Skeletal muscle satellite cell (primary cell): ENCODE data around the gene SMIM34.
"Not testable (repeated sequence)": the region's sequence is repeated elsewhere in the genome, so short reads cannot be mapped to it uniquely, and the experiment has no call there.

Experiments used
- H3K27me3 ChIP-seq: 2 replicates; pipeline ENCODE4 v1.7.0; 2013; ENCODE audit warnings: low read length; ENCODE audit not compliant: control insufficient read depth, insufficient read depth
- H3K36me3 ChIP-seq: 2 replicates; pipeline ENCODE4 v1.7.0; 2013; ENCODE audit warnings: mild to moderate bottlenecking, control low read depth, low read length; ENCODE audit not compliant: insufficient read depth
- H3K4me1 ChIP-seq: 2 replicates; pipeline ENCODE4 v1.7.0; 2013; ENCODE audit warnings: low read length; ENCODE audit not compliant: control insufficient read depth, insufficient read depth
- H3K4me2 ChIP-seq: 2 replicates; pipeline ENCODE4 v1.7.0; 2013; ENCODE audit warnings: mild to moderate bottlenecking, low read length
- H3K4me3 ChIP-seq: 2 replicates; pipeline ENCODE4 v1.7.0; 2013; ENCODE audit warnings: low read length
- H3K9ac ChIP-seq: 2 replicates; pipeline ENCODE4 v1.7.0; 2013; ENCODE audit warnings: mild to moderate bottlenecking, low read depth, low read length, moderate library complexity
- H3K9me3 ChIP-seq: replicated peaks from 2 replicates; pipeline ENCODE4 v1.7.0; 2013; ENCODE audit warnings: mild to moderate bottlenecking, control low read depth, low read length

Gene SMIM34

DNA sequence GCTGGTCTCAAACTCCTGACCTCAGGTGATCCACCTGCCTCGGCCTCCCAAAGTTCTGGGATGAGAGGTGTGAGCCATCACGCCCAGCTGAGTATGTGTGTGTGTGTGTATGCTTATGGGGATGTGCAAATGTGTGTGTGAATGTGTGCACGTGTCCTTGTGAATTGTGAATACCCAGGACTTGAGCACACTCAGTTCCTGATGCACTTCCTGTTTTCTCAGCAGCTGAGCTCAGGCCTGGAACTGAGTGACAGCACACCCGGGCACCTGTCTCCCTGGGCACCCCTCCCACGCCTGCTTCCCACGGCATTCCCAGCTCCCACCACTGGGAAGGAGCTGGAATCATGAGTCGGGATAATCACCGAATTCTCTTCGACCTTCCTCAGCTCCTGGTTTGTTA, 16.5 kb downstream of the SMIM34 start:
- H3K27me3 ChIP-seq, H3K9me3 ChIP-seq, H3K36me3 ChIP-seq, H3K9ac ChIP-seq, H3K4me1 ChIP-seq, H3K4me2 ChIP-seq, H3K4me3 ChIP-seq: not testable (repeated sequence)

DNA sequence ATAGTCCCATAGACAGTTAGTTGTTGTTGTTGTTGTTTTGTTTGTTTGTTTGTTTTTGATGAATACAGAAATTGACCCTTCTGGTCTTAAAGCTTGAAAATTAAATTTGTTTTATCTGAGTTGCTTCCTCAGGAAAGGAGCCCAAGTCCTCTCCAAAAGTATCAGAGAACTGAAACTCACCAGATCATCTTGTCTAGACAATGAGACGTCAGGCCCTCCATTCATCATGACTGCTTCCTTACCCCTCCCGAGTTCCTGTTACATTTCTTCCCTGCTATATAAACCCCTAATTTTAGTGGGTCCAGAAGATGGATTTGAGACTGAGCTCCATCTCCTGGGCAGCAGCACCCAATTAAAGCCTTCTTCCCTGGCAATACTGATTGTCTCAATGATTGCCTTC, 17.1 kb downstream of the SMIM34 start:
- not testable (repeated sequence) for H3K36me3 ChIP-seq, H3K27me3 ChIP-seq, H3K9me3 ChIP-seq, H3K4me2 ChIP-seq, H3K4me3 ChIP-seq, H3K4me1 ChIP-seq, H3K9ac ChIP-seq

DNA sequence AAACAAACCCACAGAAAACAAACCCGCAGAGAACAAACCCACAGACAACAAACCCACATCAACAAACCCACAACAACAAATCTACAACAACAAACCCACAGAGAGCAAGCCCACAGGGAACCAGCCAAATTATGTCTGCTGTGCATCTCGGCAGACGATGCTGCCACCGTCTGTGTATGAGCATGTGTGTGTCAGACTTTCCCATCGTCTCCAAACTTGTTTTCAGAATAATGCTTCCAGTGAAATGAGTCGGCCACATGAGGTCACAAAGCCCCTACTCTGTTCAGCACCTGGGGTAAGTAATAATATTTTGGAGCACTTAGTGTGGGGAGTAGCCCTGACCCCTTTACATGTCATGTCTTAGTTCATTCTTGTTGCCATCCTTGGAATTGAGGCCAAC, 17.6 kb downstream of the SMIM34 start:
- not testable (repeated sequence) for H3K4me1 ChIP-seq, H3K36me3 ChIP-seq, H3K27me3 ChIP-seq, H3K4me2 ChIP-seq, H3K4me3 ChIP-seq, H3K9ac ChIP-seq, H3K9me3 ChIP-seq

DNA sequence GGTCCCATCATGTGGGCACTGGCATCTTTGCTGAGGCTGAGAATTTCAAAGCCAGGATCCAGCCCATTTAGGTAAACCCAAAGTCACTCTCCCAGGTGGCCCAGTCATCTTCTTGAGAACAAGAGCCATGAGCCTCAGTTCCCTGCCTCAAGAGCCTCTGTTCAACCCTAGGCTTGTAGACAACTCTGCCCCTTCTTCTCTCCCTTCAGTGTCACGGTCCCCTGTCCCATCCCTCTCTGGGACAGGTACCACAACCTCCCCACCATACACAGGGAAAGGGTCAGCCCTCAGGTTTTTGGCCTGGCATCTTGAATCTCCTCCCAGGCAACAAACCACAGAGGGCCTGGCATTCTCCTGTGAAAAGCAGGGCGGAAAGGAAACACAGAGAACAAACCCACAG, 18.1 kb downstream of the SMIM34 start:
- not testable (repeated sequence) for H3K9me3 ChIP-seq, H3K36me3 ChIP-seq, H3K4me3 ChIP-seq, H3K27me3 ChIP-seq, H3K4me1 ChIP-seq, H3K4me2 ChIP-seq, H3K9ac ChIP-seq

DNA sequence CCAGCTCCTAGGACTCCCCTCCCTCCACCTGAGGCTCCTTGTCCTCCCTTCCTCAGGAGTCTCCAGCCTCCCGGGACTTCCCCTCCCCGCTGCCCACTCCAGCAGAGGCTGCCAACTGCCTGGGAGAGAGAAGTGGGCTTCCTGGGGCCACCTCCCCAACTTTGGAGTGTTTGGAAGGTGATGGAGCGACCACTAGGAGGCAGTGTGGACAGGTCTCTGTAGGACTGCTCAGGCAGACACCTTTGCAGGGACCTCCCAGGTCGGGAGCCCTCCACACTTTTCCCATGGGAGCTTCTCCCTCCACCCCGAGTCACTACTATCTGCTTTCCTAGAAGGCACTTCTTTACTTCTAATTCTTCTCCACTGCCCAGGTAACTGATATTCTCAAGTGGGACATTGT, 19.0 kb downstream of the SMIM34 start:
- not testable (repeated sequence) for H3K9ac ChIP-seq, H3K9me3 ChIP-seq, H3K4me2 ChIP-seq, H3K36me3 ChIP-seq, H3K27me3 ChIP-seq, H3K4me1 ChIP-seq, H3K4me3 ChIP-seq

DNA sequence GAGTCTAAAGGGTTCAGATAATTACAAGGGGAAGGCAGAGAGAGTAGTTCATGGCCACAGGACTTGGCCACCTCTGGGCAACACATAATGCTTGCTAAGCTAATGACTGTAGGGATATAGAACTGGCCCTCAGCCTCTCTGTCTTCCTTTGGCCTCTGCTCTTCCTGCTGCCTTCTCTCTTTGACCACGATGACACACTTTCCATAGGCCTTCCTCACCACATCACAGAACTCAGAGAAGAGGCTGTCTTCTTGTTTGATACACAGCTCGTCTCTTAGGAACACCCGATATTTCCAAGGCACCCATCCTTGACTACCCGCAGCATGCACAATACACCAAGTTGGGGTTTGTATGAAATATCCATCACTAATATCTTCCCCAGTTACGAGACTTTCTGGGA, 23.2 kb downstream of the SMIM34 start:
- H3K4me2 ChIP-seq, H3K9me3 ChIP-seq, H3K9ac ChIP-seq, H3K36me3 ChIP-seq, H3K4me1 ChIP-seq, H3K4me3 ChIP-seq, H3K27me3 ChIP-seq: not testable (repeated sequence)

DNA sequence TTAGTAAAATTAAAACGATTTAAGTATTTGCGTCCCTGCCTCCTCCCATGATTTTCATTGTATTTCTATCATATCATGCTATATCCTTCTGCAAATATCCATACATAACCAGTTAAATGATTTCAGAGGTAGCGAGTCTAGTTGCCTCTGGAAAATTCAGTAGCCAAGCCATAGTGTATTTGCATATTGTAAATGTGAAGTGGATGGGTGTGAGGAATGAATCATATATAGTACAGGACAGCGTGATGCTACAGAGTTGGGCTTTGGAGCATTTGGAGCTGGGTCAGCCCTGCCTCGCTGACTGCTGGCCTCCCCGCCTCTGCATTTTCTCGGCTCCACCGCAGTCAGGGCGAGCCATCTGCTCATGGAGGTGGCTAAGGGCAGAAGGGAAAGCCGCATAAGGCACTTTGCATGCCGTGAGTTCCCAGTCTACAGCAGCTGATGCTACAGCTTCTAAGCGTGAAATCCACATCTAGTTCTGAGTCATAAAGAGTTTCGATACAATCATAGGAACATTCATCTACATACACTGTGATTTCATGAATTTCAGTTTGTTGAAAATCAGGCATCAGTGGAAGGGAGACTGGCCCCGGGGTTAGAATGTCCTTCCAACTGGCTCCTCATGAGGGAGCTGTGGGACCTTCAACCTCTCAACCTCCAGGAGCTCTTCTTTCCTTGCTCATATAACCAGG, 39.9 kb downstream of the SMIM34 start:
- not testable (repeated sequence) for H3K4me3 ChIP-seq

DNA sequence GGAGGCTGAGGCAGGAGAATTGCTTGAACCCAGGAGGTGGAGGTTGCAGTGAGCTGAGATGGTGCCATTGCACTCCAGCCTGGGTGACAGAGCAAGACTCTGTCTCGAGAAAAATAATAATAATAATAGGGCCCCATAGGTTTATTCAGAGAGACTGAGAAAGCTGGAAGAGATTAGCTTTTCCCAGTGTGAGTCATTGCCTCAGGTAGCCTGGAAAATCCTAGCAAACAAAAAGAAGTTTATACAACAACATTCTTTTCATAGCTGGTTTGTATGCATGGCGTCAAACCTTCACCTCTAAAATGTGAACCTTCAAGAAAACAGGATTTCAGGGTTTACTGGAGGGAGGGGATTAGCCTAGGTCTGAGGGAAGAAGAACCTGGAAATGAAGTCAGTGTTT, 40.6 kb downstream of the SMIM34 start:
- not testable (repeated sequence) for H3K9ac ChIP-seq, H3K4me2 ChIP-seq, H3K4me1 ChIP-seq, H3K36me3 ChIP-seq, H3K9me3 ChIP-seq, H3K4me3 ChIP-seq, H3K27me3 ChIP-seq

More for the DNA sequence above, 39.9 kb downstream of the SMIM34 start:
- not testable (repeated sequence) for H3K36me3 ChIP-seq, H3K9ac ChIP-seq, H3K4me1 ChIP-seq, H3K9me3 ChIP-seq, H3K27me3 ChIP-seq, H3K4me2 ChIP-seq

DNA sequence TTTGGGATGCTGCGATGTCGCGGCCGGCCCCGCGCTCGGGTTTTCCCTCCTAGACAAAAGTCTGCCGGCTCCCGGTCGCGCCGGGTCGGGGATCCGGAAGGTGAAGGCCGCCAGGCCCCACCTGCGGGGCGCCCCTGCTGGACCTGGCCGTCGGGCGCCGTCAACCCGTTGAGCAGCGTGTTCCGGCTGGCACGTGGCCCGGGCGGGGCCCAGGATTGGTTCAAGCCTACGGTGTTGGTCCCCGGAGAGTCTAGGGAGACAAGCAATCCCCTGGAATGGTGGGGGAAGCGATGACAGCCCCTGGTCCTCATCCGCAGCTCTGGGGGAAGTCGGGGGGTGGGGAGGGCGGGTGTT, 48.2 kb downstream of the SMIM34 start:
- not testable (repeated sequence) for H3K4me3 ChIP-seq, H3K27me3 ChIP-seq, H3K9ac ChIP-seq, H3K4me2 ChIP-seq, H3K4me1 ChIP-seq, H3K9me3 ChIP-seq, H3K36me3 ChIP-seq

DNA sequence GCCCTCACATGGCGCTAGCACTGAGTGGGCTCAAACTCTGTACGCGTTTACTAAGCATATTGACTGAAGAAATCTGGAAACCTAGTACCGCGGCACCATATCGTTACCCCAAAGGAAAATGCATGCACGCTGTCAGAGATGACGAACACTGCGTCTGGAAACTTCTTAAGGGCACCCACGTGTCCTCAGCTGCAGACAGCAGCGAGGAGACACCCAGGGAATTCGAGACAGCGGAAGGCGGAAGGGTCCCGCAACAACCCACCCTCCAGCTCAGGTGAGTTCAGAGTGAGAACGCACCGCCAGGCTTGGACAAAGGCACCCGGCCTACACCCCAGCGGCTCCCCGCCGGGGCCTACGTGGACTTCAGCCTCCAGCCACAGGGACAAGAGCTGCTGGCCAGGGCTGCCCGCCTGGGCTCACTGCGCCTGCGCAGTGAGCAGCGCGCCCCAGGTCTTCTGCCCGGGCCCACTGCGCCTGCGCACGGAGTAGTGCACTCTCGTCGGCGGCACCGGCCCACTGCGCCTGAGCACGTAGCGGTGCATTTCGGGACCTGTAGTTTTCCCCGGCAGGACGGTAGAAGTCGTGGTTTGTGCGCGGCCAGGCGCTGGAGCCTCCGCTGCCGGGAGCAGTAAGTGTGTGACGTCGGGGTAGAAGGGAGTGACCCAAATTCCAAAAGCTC, 48.7 kb downstream of the SMIM34 start, which contains the start of gene SMIM11:
TSS of gene SMIM11 (plus strand) at position 568 of the 679 bp plus-strand sequence. CDS start 3,998 bp downstream, outside the sequence.
- not testable (repeated sequence) for H3K4me3 ChIP-seq, H3K4me2 ChIP-seq, H3K36me3 ChIP-seq, H3K9ac ChIP-seq, H3K9me3 ChIP-seq, H3K4me1 ChIP-seq
- H3K27me3 ChIP-seq, result peaks cover 12% of the 10 kb centered on the region

DNA sequence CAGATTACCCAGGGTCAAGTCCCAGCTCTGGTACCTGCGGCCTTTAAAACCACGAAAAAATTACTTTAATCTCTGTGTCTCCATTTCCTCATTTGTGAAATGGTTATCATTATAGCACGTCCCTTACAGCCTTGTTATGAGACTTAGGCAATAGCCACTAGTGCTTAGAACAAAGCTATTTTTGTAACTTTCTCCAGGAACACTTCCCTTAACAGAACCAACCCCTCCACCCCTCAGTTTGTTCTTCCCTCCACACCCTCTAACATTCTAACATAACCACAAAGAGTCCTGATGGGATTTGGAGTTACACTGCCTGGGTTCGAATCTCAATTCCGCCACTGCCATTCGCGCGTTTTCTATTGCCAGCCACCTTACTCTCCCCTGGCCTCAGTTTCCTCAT, 49.3 kb downstream of the SMIM34 start:
- H3K9ac ChIP-seq, H3K4me3 ChIP-seq, H3K36me3 ChIP-seq, H3K4me1 ChIP-seq, H3K4me2 ChIP-seq, H3K9me3 ChIP-seq: not testable (repeated sequence)
- peaks cover 12% of the 10 kb centered on the region for H3K27me3 ChIP-seq

DNA sequence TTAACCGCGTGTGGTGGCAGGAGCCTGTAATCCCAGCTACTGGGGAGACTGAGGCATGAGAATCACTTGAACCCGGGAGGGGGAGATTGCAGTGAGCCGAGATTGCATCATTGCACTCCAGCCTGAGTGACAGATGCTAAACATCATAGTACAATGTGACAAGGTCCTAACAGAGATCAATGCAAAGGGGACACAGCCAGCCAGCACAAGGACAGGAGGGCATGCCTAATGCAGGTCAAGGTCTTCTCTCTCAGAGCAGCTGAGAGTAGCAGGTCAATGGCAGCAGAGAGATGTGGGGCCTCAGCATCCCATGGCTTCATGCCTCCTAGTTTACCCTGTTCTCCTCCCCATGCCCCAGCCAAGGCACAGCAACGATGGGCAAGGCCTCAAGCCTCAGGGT, 51.4 kb downstream of the SMIM34 start:
- Histone ChIP-seq H3K9ac (no peak overlapping the region), H3K4me2 (no peak overlapping the region), H3K4me1 (no peaks in the 10 kb centered on the region), H3K36me3 (no peaks in the 10 kb centered on the region), H3K27me3 (peaks cover 16% of the 10 kb centered on the region), H3K9me3 (no peaks in the 10 kb centered on the region), H3K4me3 (no peak overlapping the region)
